HEK293 (cell line): ENCODE data around the gene VSIG8.

Source experiments
- PATZ1 ChIP-seq: fragments of 450-650 bp; formaldehyde crosslinking; IDR thresholded peaks from 2 replicates; pipeline ENCODE4 v1.5.1; 2016; ENCODE audit warnings: missing biosample characterization, missing genetic modification characterization
- ZFP3 ChIP-seq: fragments of 450-650 bp; formaldehyde crosslinking; IDR thresholded peaks from 2 replicates; pipeline ENCODE4 v1.5.1; 2016; ENCODE audit warnings: low read depth, missing biosample characterization, missing genetic modification characterization
- ZNF10 ChIP-seq: fragments of 450-650 bp; formaldehyde crosslinking; IDR thresholded peaks from 2 replicates; pipeline ENCODE4 v1.5.1; 2017; ENCODE audit warnings: missing biosample characterization, missing genetic modification characterization
- ZNF23 ChIP-seq: fragments of 450-650 bp; formaldehyde crosslinking; IDR thresholded peaks from 2 replicates; pipeline ENCODE4 v1.5.1; 2016; ENCODE audit warnings: missing biosample characterization, missing genetic modification characterization, borderline replicate concordance
- ZNF530 ChIP-seq: fragments of 450-650 bp; formaldehyde crosslinking; IDR thresholded peaks from 2 replicates; pipeline ENCODE4 v1.5.1; 2016; ENCODE audit warnings: low read depth, missing biosample characterization, missing genetic modification characterization
- ZNF639 ChIP-seq: fragments of 450-650 bp; formaldehyde crosslinking; IDR thresholded peaks from 2 replicates; pipeline ENCODE4 v1.5.1; 2016; ENCODE audit warnings: missing biosample characterization, missing genetic modification characterization
- TF ChIP-seq, protein P1 (sequence below): fragments of 450-650 bp; formaldehyde crosslinking; IDR thresholded peaks from 2 replicates; pipeline ENCODE4 v1.5.1; 2016; ENCODE audit warnings: missing biosample characterization, missing genetic modification characterization
- TF ChIP-seq, protein P2 (sequence below): fragments of 450-650 bp; IDR thresholded peaks from 2 replicates; pipeline ENCODE4 v1.5.1; 2018; ENCODE audit warnings: missing biosample characterization, mild to moderate bottlenecking, missing genetic modification characterization
- TF ChIP-seq, protein P3 (sequence below): IDR thresholded peaks from 2 replicates; pipeline ENCODE4 v1.6.1; 2011; ENCODE audit warnings: mild to moderate bottlenecking, low read depth, low read length, borderline replicate concordance

GRCh38 chr1:159841749-159842148 lies 20.7 kb downstream of the VSIG8 start:
- TF ChIP-seq ZNF23 (tag by site-specific recombination), result no peak
- TF ChIP-seq ZNF10, result no peak
- TF ChIP-seq, protein P1, sequence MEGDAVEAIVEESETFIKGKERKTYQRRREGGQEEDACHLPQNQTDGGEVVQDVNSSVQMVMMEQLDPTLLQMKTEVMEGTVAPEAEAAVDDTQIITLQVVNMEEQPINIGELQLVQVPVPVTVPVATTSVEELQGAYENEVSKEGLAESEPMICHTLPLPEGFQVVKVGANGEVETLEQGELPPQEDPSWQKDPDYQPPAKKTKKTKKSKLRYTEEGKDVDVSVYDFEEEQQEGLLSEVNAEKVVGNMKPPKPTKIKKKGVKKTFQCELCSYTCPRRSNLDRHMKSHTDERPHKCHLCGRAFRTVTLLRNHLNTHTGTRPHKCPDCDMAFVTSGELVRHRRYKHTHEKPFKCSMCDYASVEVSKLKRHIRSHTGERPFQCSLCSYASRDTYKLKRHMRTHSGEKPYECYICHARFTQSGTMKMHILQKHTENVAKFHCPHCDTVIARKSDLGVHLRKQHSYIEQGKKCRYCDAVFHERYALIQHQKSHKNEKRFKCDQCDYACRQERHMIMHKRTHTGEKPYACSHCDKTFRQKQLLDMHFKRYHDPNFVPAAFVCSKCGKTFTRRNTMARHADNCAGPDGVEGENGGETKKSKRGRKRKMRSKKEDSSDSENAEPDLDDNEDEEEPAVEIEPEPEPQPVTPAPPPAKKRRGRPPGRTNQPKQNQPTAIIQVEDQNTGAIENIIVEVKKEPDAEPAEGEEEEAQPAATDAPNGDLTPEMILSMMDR (tag by site-specific recombination), result no peak
- TF ChIP-seq ZNF530, result no peak
- TF ChIP-seq PATZ1 (tag by site-specific recombination), result no peak
- no peak for TF ChIP-seq ZNF639 (tag by site-specific recombination)
- no peak for TF ChIP-seq ZFP3 (tag by site-specific recombination)
- TF ChIP-seq, protein P2, sequence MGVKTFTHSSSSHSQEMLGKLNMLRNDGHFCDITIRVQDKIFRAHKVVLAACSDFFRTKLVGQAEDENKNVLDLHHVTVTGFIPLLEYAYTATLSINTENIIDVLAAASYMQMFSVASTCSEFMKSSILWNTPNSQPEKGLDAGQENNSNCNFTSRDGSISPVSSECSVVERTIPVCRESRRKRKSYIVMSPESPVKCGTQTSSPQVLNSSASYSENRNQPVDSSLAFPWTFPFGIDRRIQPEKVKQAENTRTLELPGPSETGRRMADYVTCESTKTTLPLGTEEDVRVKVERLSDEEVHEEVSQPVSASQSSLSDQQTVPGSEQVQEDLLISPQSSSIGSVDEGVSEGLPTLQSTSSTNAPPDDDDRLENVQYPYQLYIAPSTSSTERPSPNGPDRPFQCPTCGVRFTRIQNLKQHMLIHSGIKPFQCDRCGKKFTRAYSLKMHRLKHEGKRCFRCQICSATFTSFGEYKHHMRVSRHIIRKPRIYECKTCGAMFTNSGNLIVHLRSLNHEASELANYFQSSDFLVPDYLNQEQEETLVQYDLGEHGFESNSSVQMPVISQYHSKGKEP (tag by site-specific recombination), result no peak
- TF ChIP-seq, protein P3, sequence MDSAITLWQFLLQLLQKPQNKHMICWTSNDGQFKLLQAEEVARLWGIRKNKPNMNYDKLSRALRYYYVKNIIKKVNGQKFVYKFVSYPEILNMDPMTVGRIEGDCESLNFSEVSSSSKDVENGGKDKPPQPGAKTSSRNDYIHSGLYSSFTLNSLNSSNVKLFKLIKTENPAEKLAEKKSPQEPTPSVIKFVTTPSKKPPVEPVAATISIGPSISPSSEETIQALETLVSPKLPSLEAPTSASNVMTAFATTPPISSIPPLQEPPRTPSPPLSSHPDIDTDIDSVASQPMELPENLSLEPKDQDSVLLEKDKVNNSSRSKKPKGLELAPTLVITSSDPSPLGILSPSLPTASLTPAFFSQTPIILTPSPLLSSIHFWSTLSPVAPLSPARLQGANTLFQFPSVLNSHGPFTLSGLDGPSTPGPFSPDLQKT, result no peak
